ENCODE data around the gene UTS2B.

DNA sequence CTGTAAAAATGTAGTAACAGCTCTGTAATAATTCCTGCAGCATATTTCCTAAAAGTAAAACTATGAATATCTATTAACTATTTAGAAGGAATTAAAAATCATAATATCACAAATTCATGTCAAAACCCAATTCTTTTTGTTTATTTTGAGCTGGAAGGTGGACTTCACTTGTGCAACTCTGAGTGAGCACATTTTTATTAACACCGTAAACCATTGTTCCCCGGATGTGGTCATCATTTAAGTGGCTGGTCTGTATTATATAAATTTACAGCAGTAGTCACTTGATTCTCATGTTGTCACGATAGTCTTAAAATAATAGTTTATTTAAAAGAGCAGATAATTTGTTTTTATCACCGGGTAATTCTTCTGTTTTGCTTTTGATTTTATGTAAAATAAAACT, 43.0 kb upstream of the UTS2B start:
- TF ChIP-seq POLR2A (conservative IDR thresholded peaks at IDR 0.05): no peak
- TF ChIP-seq EP300 (IDR thresholded peaks at IDR 0.05; ENCODE audit: low read length): no peak
- no peak for TF ChIP-seq CTCF (IDR thresholded peaks at IDR 0.05 in 2 of 3, conservative IDR thresholded peaks at IDR 0.05 in 1 of 3; ENCODE audit: insufficient read depth in 2 of 3, low read depth in 1 of 3, low read length in 3 of 3)
- no peak for TF ChIP-seq SMAD1 (IDR thresholded peaks at IDR 0.05; ENCODE audit: low read depth, low read length, partially characterized antibody)

All from K562 (cell line).